ENCODE results near the gene ZNF587B.
"Not testable (repeated sequence)": the region's sequence is repeated elsewhere in the genome, so short reads cannot be mapped to it uniquely, and the experiment has no call there.

Gene ZNF587B

DNA sequence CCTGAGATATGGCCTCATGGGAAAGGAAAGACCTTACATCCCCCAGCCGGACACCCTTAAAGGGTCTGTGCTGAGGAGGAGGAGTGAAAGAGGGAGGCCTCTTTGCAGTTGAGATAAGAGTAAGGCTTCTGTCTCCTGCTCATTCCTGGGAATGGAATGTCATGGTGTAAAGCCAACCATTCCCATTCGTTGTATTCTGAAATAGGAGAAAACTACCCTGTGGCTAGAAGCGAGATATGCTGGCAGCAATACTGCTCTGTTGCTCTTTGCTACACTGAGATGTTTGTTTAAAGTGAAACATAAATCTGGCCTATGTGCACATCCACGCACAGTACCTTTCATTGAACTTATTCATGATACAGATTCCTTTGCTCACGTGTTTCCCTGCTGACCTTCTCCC is 783 bp upstream of the ZNF587B start:
- H3K36me3 ChIP-seq (ENCODE audit: control insufficient read depth in 1 of 2, insufficient read depth in 2 of 2, low read depth in 1 of 2, low read length in 2 of 2): peaks cover 6 to 16% of the 10 kb centered on the region in 2 experiments
- no peak overlapping the region for H2BK12ac ChIP-seq (ENCODE audit: low read length in 2 of 2)
- no peaks in the 10 kb centered on the region for H3K9me3 ChIP-seq (ENCODE audit: control insufficient read depth, low read length)
- H3K4me1 ChIP-seq (ENCODE audit: control insufficient read depth, insufficient read depth, low read depth, low read length): peaks cover 14% of the 10 kb centered on the region
- no peak overlapping the region for H2BK120ac ChIP-seq (ENCODE audit: low read depth, low read length)
- H2AK5ac ChIP-seq (ENCODE audit: low read length, severe bottlenecking): no peak overlapping the region
- peak; percentile 33 for DNase-seq
- peaks cover 7% of the 10 kb centered on the region for H3K79me1 ChIP-seq (replicated peaks; ENCODE audit: low read length, poor library complexity, severe bottlenecking)
- H3K4me3 ChIP-seq (ENCODE audit: insufficient read depth in 1 of 2, low read depth in 1 of 2, low read length in 2 of 2): no peak overlapping the region
- no peaks in the 10 kb centered on the region for H3K27me3 ChIP-seq (ENCODE audit: control insufficient read depth in 1 of 2, insufficient read depth in 1 of 2, low read length in 2 of 2)
- WGBS: 69% methylated on average over 5 of the region's 5 CpGs
- H4K91ac ChIP-seq (ENCODE audit: low read length): no peak overlapping the region
- H2BK15ac ChIP-seq (ENCODE audit: low read depth, poor library complexity, severe bottlenecking): no peak overlapping the region
- H3K4ac ChIP-seq (ENCODE audit: low read depth in 1 of 2, low read length in 2 of 2): no peak overlapping the region
- no peak overlapping the region for H3K27ac ChIP-seq (ENCODE audit: low read length, poor library complexity, severe bottlenecking)
- H3K23ac ChIP-seq (ENCODE audit: low read length in 2 of 2): no peak overlapping the region
- no peak overlapping the region for H2BK5ac ChIP-seq (ENCODE audit: low read depth, low read length, poor library complexity, severe bottlenecking)
- H4K8ac ChIP-seq (ENCODE audit: low read length): no peak overlapping the region
- H3K9ac ChIP-seq (ENCODE audit: low read length): no peak overlapping the region
- H3K18ac ChIP-seq (ENCODE audit: low read depth in 1 of 2, low read length in 2 of 2): no peak overlapping the region
- H3K4me2 ChIP-seq (ENCODE audit: low read length, poor library complexity, severe bottlenecking): no peak overlapping the region
- no peak overlapping the region for H3K14ac ChIP-seq (ENCODE audit: low read length in 2 of 2)
- no peak overlapping the region for H2AFZ ChIP-seq (ENCODE audit: low read depth, low read length)

DNA sequence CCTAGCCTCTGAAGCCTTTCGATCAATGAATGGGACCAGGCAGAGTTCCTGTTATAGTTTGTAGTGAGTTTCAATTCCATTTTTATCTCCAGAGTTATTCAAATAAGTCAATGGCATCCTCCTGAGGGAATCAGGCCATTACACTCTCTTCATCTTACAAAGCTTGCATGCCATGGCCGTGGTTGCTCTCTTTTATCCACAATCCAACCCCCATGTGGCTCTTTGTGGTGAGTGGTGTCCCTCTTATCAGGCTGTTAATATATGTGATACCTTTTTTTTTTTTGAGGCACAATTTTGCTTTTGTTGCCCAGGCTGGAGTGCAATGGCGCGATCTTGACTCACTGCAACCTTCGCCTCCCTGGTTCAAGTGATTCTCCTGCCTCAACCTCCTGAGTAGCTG is 6.9 kb downstream of the ZNF587B start:
- H3K4me1 ChIP-seq (ENCODE audit: control insufficient read depth, insufficient read depth, low read depth, low read length); H4K8ac ChIP-seq (ENCODE audit: low read length); H3K27me3 ChIP-seq (ENCODE audit: control insufficient read depth in 1 of 2, insufficient read depth in 1 of 2, low read length in 2 of 2): not testable (repeated sequence)

DNA sequence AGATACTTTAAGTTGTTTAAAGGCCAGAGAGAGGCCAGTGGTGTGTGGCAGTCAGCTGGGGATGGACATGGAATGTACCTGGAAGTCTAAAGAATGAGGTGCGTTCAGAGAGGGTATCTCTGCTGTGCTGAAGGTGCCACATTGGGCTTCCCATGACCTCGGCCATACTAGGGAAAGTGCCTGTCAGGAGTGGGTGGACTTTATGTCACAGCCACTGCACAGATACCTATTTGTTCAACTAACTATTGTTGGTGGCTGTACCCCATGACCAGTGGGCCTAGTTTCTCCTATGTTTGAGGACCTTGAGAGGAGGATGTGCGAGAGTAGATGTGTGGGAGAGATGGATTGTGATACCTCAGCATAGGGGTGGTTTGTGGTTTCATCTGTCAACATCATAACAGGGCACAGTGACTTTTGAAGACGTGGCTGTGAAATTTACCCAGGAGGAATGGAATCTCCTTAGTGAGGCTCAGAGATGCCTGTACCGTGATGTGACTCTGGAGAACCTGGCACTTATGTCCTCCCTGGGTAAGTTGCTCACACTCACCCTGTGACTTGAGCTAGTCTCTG is 8.6 kb downstream of the ZNF587B start:
- H3K9ac ChIP-seq (ENCODE audit: low read length); H3K27me3 ChIP-seq (ENCODE audit: control insufficient read depth in 1 of 2, insufficient read depth in 1 of 2, low read length in 2 of 2); H3K4ac ChIP-seq (ENCODE audit: low read depth in 1 of 2, low read length in 2 of 2); H4K8ac ChIP-seq (ENCODE audit: low read length); DNase-seq; H3K4me2 ChIP-seq (ENCODE audit: low read length, poor library complexity, severe bottlenecking); H3K4me1 ChIP-seq (ENCODE audit: control insufficient read depth, insufficient read depth, low read depth, low read length); H3K27ac ChIP-seq (ENCODE audit: low read length, poor library complexity, severe bottlenecking); H2BK5ac ChIP-seq (ENCODE audit: low read depth, low read length, poor library complexity, severe bottlenecking); H2BK15ac ChIP-seq (ENCODE audit: low read depth, poor library complexity, severe bottlenecking); H3K14ac ChIP-seq (ENCODE audit: low read length in 2 of 2); H2BK12ac ChIP-seq (ENCODE audit: low read length in 2 of 2); H2AK5ac ChIP-seq (ENCODE audit: low read length, severe bottlenecking); H2AFZ ChIP-seq (ENCODE audit: low read depth, low read length); H4K91ac ChIP-seq (ENCODE audit: low read length); H3K9me3 ChIP-seq (ENCODE audit: control insufficient read depth, low read length); H3K4me3 ChIP-seq (ENCODE audit: insufficient read depth in 1 of 2, low read depth in 1 of 2, low read length in 2 of 2); H2BK120ac ChIP-seq (ENCODE audit: low read depth, low read length); H3K79me1 ChIP-seq (replicated peaks; ENCODE audit: low read length, poor library complexity, severe bottlenecking); H3K18ac ChIP-seq (ENCODE audit: low read depth in 1 of 2, low read length in 2 of 2); H3K23ac ChIP-seq (ENCODE audit: low read length in 2 of 2): not testable (repeated sequence)
- H3K36me3 ChIP-seq (ENCODE audit: control insufficient read depth in 1 of 2, insufficient read depth in 2 of 2, low read depth in 1 of 2, low read length in 2 of 2): peaks cover 5 to 46% of the 10 kb centered on the region in 2 experiments
- WGBS: 94% methylated on average over 2 of the region's 5 CpGs

More for the DNA sequence above, 6.9 kb downstream of the ZNF587B start:
- H2AFZ ChIP-seq (ENCODE audit: low read depth, low read length); H3K4me3 ChIP-seq (ENCODE audit: insufficient read depth in 1 of 2, low read depth in 1 of 2, low read length in 2 of 2); H3K9ac ChIP-seq (ENCODE audit: low read length); H2AK5ac ChIP-seq (ENCODE audit: low read length, severe bottlenecking); H3K79me1 ChIP-seq (replicated peaks; ENCODE audit: low read length, poor library complexity, severe bottlenecking); H2BK12ac ChIP-seq (ENCODE audit: low read length in 2 of 2); H3K14ac ChIP-seq (ENCODE audit: low read length in 2 of 2); H2BK120ac ChIP-seq (ENCODE audit: low read depth, low read length); H2BK5ac ChIP-seq (ENCODE audit: low read depth, low read length, poor library complexity, severe bottlenecking); H3K4me2 ChIP-seq (ENCODE audit: low read length, poor library complexity, severe bottlenecking); H3K9me3 ChIP-seq (ENCODE audit: control insufficient read depth, low read length); H2BK15ac ChIP-seq (ENCODE audit: low read depth, poor library complexity, severe bottlenecking); H3K27ac ChIP-seq (ENCODE audit: low read length, poor library complexity, severe bottlenecking); H3K18ac ChIP-seq (ENCODE audit: low read depth in 1 of 2, low read length in 2 of 2); H3K23ac ChIP-seq (ENCODE audit: low read length in 2 of 2); H4K91ac ChIP-seq (ENCODE audit: low read length); H3K4ac ChIP-seq (ENCODE audit: low read depth in 1 of 2, low read length in 2 of 2); DNase-seq: not testable (repeated sequence)
- WGBS: 98% methylated on average over 3 of the region's 5 CpGs
- peaks cover under 1 to 31% of the 10 kb centered on the region in 2 experiments for H3K36me3 ChIP-seq (ENCODE audit: control insufficient read depth in 1 of 2, insufficient read depth in 2 of 2, low read depth in 1 of 2, low read length in 2 of 2)

DNA sequence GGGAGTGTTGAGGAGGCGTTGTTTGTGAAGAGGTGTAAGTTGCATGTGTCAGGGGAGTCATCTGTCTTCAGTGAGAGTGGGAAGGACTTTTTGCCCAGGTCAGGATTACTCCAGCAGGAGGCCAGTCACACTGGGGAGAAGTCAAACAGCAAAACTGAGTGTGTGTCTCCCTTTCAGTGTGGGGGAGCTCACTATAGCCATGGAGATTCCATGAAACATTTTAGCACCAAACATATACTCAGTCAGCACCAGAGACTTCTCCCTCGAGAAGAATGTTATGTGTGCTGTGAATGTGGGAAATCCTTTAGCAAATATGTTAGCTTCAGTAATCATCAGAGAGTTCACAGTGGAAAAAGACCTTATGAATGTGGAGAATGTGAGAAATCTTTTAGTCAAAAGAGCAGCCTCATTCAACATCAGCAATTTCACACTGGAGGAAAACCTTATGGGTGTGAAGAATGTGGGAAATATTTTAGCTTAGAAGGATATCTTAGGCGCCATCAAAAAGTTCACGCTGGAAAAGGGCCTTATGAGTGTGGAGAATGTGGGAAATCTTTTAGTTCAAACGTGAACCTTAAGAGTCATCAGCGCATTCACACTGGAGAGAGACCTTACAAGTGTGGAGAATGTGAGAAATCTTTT is 11.1 kb downstream of the ZNF587B start:
- Histone ChIP-seq H3K23ac (ENCODE audit: low read length in 2 of 2) (no peak overlapping the region), H3K4ac (ENCODE audit: low read depth in 1 of 2, low read length in 2 of 2) (no peak overlapping the region), H3K18ac (ENCODE audit: low read depth in 1 of 2, low read length in 2 of 2) (peak overlapping the region in 1 of 2 experiments; percentile 29), H2BK120ac (ENCODE audit: low read depth, low read length) (no peak overlapping the region), H3K9me3 (ENCODE audit: control insufficient read depth, low read length) (no peaks in the 10 kb centered on the region), H3K4me1 (ENCODE audit: control insufficient read depth, insufficient read depth, low read depth, low read length) (no peaks in the 10 kb centered on the region), H3K9ac (ENCODE audit: low read length) (no peak overlapping the region), H3K14ac (ENCODE audit: low read length in 2 of 2) (no peak overlapping the region), H3K27me3 (ENCODE audit: control insufficient read depth in 1 of 2, insufficient read depth in 1 of 2, low read length in 2 of 2) (no peaks in the 10 kb centered on the region), H3K4me2 (ENCODE audit: low read length, poor library complexity, severe bottlenecking) (no peak overlapping the region), H4K91ac (ENCODE audit: low read length) (no peak overlapping the region), H3K36me3 (ENCODE audit: control insufficient read depth in 1 of 2, insufficient read depth in 2 of 2, low read depth in 1 of 2, low read length in 2 of 2) (peaks cover 10 to 69% of the 10 kb centered on the region in 2 experiments), H2BK5ac (ENCODE audit: low read depth, low read length, poor library complexity, severe bottlenecking) (no peak overlapping the region), H4K8ac (ENCODE audit: low read length) (no peak overlapping the region), H3K79me1 (replicated peaks; ENCODE audit: low read length, poor library complexity, severe bottlenecking) (peaks cover 16% of the 10 kb centered on the region), H3K27ac (ENCODE audit: low read length, poor library complexity, severe bottlenecking) (no peak overlapping the region), H3K4me3 (ENCODE audit: insufficient read depth in 1 of 2, low read depth in 1 of 2, low read length in 2 of 2) (no peak overlapping the region), H2BK12ac (ENCODE audit: low read length in 2 of 2) (no peak overlapping the region), H2AK5ac (ENCODE audit: low read length, severe bottlenecking) (no peak overlapping the region), H2BK15ac (ENCODE audit: low read depth, poor library complexity, severe bottlenecking) (no peak overlapping the region), H2AFZ (ENCODE audit: low read depth, low read length) (no peak overlapping the region)
- peak; percentile 7 for DNase-seq
- WGBS: 92% methylated on average over 5 of the region's 6 CpGs
